RPMI8226 (cell line): ENCODE results near the gene PIEZO2.
"Not testable (repeated sequence)": the region's sequence is repeated elsewhere in the genome, so short reads cannot be mapped to it uniquely, and the experiment has no call there.

Experiments
- DNase-seq: peaks from one replicate; pipeline ENCODE4 v3.0.0-alpha.2; 2015

Gene PIEZO2

GRCh38 chr18:11149441-11150270 lies at the start of gene PIEZO2:
PIEZO2 (minus strand) TSS chr18:11149569; CDS start chr18:11148588, 981 bp downstream.
- peak; percentile 69 for DNase-seq

DNA sequence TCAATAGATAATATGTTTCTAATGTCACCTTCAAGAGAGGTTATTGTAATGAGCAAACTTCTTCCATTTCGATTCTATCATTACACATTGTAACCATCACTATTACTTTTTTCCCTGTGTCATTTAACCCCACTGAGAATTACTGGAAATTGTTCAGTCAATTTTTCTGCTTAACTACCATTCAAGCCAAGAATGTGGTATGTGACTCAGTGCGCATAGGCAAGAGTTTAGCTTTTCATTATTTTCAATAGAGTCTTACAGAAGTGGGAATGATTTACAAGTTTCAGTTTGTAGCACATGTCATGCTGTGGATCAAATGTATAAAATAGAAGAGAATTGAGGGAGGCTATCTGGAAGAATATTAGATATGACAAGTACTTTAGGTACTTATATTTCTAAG lies 34.3 kb upstream of the PIEZO2 start:
- DNase-seq, result no peak

DNA sequence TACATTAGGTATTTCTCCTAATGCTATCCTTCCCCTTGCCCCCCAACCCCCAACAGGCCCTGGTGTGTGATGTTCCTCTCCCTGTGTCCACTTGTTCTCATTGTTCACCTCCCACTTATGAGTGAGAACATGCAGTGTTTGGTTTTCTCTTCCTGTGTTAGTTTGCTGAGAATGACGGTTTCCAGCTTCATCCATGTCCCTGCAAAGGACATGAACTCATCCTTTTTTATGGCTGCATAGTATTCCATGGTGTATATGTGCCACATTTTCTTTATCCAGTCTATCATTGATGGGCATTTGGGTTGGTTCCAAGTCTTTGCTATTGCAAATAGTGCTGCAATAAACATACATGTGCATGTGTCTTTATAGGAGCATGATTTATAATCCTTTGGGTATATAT lies 32.3 kb upstream of the PIEZO2 start:
- DNase-seq, result not testable (repeated sequence)

DNA sequence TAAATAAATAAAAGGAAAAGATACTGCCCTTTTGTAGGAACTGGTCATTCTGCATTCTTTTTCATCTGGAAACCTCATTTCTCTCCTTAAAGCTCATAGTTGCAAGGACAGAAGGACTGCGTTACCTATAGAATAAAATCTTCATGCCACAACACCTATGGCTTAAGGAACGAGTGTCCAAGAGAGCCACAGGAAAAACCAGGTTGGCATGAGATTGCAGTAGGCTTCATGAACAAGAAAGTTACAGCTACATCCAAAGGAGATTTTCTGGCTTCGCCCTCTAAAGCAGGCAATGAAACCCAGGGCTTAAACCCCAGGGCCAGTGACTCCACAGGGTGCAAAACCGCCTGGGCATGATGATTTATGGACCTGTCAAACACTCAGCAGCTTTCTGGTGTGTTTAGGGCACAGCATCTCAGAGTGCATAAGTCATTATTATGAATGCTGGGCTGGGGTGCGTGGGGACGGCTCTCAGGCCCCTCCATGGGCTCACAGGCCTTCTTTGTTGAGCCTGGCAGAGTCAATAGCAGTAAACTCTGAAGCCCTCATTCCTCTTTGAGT lies 30.7 kb upstream of the PIEZO2 start:
- no peak for DNase-seq

- DNase-seq, result no peak
Observed at GRCh38 chr18:11178951-11179549, 29.7 kb upstream of the PIEZO2 start.

DNA sequence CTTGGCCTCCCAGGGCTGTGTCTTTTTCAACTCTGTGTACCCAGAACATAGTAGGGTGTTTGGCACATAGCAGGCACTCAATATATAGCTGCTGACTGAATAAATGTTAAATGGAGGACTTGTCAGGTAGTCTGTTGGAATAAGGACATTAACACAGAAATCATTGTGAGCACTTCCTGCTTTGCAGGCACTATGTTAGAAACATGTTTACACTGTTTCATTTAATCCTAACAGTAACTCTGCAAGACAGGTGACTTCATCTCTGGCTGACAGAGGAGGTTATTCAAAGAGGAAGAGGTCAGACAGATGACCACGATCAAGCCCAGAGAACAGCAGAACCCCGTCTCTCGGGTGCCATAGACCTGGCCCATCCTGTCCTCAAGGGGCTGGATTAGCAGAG lies 28.0 kb upstream of the PIEZO2 start:
- DNase-seq, result no peak

DNA sequence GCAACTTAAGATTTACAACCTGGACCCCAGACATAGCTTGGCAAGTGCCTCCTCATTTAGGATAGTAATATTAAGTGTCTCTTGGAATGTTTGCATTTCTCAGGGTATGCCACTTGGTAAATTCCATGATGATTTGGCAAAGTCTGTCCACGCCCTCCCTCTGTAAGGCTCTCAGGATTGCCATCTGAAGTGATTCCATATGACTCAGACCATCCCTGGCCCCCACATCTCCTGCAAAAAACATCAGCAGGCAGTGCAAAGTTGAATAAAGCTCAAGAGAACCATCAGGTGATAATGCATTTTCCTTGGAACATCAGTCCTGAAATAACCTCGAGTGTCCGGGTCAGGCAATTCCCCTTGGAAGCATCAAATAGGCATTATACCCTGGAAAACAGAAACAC lies 27.1 kb upstream of the PIEZO2 start:
- DNase-seq, result no peak

DNA sequence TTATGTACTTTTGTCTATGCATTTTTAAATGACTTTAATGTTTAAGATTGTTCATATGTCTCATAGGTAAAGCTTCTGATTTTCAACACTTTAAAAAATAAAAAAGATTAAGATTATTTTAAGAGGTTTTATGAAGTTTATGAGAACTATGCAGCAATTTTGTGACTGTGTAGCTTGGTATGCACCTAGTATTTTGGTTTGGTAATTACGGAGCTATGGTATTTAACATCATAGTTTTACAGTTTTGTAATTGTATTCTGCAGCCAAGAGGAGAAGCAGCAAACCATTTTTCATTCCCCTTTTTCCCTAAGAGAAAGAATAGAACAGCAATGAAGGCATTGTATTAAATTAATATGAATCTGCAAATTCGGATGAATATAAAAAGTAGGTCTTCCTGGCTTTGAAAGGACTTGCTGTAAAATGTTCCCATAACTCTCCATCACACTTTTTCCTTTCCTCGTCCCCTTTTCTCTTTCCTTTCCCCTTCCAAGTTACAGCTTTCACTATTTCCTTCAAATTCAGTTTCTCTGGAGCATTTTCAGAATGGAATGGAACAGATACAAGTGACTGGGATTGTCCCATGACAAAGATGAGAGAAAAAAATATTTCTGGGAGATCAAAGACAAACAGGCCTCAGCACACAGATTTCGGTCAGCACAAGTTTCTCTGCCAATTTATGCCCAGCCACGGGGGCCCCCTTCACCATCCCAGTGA lies 26.1 kb upstream of the PIEZO2 start:
- DNase-seq, result no peak

DNA sequence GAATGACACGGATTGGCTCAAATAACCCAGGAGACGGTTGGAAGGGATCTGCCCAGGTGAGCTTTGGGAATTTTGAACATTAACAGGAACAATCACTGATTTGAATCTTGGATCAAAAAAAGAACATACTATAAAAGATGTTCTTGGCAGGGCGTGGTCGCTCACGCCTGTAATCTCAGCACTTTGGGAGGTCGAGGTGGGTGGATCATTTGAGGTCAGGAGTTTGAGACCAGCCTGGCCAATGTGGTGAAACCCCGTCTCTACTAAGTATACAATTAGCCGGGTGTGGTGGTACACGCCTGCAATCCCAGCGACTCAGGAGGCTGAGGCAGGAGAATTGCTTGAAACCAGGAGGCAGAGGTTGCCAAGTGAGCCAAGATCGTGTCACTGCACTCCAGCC lies 24.8 kb upstream of the PIEZO2 start:
- not testable (repeated sequence) for DNase-seq

DNA sequence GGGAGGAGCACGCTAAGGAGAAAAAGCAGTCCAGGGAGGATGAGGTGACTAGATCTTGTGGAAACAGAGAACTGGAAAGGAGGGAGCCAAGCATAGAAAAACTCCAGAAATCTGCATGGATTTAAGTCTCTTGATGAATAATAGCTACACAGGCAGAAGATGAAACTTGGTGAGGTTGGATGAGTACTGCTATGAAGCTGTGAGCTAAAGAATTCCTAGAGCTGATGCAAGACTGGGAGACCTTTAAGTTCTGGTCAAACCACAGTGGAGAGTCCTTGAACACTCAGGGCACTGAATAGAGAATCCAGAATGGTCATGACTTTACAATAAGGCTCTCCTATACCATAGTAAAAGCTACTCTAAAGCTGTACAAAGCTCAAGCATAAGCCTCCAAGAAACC lies 18.4 kb upstream of the PIEZO2 start:
- DNase-seq, result no peak

DNA sequence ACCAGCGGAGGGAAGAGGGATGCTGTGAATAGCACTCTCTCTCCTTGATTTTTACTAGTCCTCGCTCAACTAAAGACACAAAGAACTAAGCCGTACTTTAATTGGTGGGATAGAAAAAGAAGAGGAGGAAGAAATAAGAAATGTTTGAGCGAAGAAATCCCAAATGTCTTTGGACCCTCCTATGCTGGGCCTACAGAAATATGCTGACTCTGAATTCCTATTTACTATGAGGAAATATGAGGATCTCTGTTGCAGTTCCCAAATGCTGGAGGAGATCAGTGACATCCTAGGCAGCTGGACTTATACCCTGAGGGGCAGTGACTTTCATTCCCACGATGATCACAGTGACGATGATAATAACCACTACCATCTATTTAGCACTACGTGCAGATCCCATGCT lies 16.6 kb upstream of the PIEZO2 start:
- no peak for DNase-seq

GRCh38 chr18:11165138-11165537 lies 15.8 kb upstream of the PIEZO2 start:
- DNase-seq, result no peak

DNA sequence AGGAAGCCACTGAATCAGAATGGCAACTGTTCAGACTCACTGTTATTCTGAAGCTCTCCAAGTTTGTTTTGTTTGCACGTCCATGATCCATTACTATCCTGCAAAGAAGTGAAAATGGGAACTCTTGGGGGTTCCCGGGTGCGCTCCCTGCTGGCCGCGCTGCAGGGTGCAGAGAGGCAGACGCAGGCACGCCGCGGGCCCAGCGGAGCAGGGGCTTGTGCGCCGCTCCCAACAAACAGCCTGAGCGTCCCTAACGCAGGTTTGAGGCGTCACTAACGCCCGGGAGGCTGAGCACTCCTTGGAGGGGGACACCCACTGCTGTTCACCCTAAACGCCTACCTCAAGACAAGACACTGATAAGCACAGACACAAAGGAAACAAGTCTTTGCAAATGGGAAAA lies 14.3 kb upstream of the PIEZO2 start:
- DNase-seq, result peak; percentile 41

GRCh38 chr18:11162889-11163288 lies 13.5 kb upstream of the PIEZO2 start:
- no peak for DNase-seq

- no peak for DNase-seq
Observed at GRCh38 chr18:11162462-11162861, 13.1 kb upstream of the PIEZO2 start.

DNA sequence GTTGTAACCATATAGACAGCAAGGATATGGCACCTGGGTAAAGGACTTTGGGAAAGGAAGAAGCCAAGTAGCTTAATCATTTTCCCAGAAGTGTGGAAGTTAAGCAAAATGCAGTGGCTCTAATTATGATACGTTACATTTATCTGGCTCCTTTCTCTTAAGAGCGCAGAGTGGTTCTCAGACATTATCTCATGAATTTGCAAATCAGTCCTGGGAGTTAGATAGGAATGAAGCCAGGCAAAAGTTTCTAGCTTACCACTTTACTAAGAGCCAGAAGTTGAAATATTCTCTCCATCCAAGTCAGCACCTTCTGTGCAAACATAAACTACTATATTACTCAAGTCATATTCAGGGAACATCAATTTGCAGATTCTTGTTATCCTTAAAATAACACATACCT lies 10.9 kb upstream of the PIEZO2 start:
- DNase-seq, result no peak

GRCh38 chr18:11159844-11160243 lies 10.5 kb upstream of the PIEZO2 start:
- DNase-seq, result no peak

GRCh38 chr18:11156978-11157377 lies 7.6 kb upstream of the PIEZO2 start:
- DNase-seq, result no peak

GRCh38 chr18:11155034-11155759 lies 5.8 kb upstream of the PIEZO2 start:
- no peak for DNase-seq

GRCh38 chr18:11154368-11154989 lies 5.1 kb upstream of the PIEZO2 start:
- DNase-seq, result peak; percentile 60

- no peak for DNase-seq
Observed at GRCh38 chr18:11153097-11153496, 3.7 kb upstream of the PIEZO2 start.

GRCh38 chr18:11150271-11150615 lies 874 bp upstream of the PIEZO2 start:
- no peak for DNase-seq
